PC-3 (cell line): ENCODE measurements around the gene MAPK12. TPM values are rescaled to one million over a fixed set of nuclear protein-coding genes. Genes with fewer than 3 reads are reported as not detected.

Source experiments
- ATAC-seq: fragments of 200-7000 bp; cut with Tn5 transposase; 2 replicates; pipeline ENCODE4 v1.9.1; 2020; ENCODE audit warnings: mild to moderate bottlenecking, moderate library complexity
- BruUV-seq: library from RNA; stranded (reverse); fragments of 400-500 nt; replicated peaks from 2 replicates; lab custom pipeline; 2021; lab: Mats Ljungman, UMichigan
- CTCF ChIA-PET: fragments of 300-600 bp; sonication (Branson Sonifier 250); formaldehyde crosslinking; loops from one replicate; lab custom pipeline; 2022; ENCODE audit warnings: antibody characterized with exemption; lab: Charles Lee
- POLR2A ChIA-PET: fragments of 300-600 bp; sonication (Branson Sonifier 250); formaldehyde crosslinking; loops from one replicate; lab custom pipeline; 2022; ENCODE audit warnings: antibody characterized with exemption; ENCODE audit not compliant: unreplicated experiment; lab: Charles Lee
- DNase-seq: peaks from one replicate; pipeline ENCODE4 v3.0.0-alpha.2; 2015
- H2AFZ ChIP-seq: fragments of 300-600 bp; sonication (generic); 2 replicates; pipeline ENCODE4 v1.6.0; 2016; ENCODE audit warnings: antibody characterized with exemption, low read length
- H3F3A ChIP-seq: fragments of 300-600 bp; sonication (generic); one replicate; pipeline ENCODE4 v1.6.0; 2017; ENCODE audit warnings: antibody characterized with exemption, low read length, control low read depth, mild to moderate bottlenecking; ENCODE audit not compliant: unreplicated experiment
- H3K27ac ChIP-seq: fragments of 300-600 bp; sonication (generic); 2 replicates; pipeline ENCODE4 v1.5.1; 2016; ENCODE audit warnings: mild to moderate bottlenecking, low read length
- H3K27me3 ChIP-seq: fragments of 300-600 bp; sonication (generic); 2 replicates; pipeline ENCODE4 v1.6.1; 2016; ENCODE audit warnings: low read length, mixed read lengths
- H3K36me3 ChIP-seq: fragments of 300-600 bp; sonication (generic); 2 replicates; pipeline ENCODE4 v1.6.1; 2016; ENCODE audit warnings: low read depth, mixed run types, low read length, mixed read lengths
- H3K4me1 ChIP-seq: fragments of 300-600 bp; sonication (generic); 2 replicates; pipeline ENCODE4 v1.5.1; 2016; ENCODE audit warnings: low read length; ENCODE audit not compliant: insufficient read depth
- H3K4me2 ChIP-seq: fragments of 300-600 bp; sonication (generic); 2 replicates; pipeline ENCODE4 v1.6.0; 2016; ENCODE audit warnings: low read length
- H3K4me3 ChIP-seq: fragments of 300-600 bp; sonication (generic); 2 replicates; pipeline ENCODE4 v1.5.1; 2016; ENCODE audit warnings: mild to moderate bottlenecking, low read length, mixed read lengths
- H3K79me2 ChIP-seq: fragments of 300-600 bp; sonication (generic); 2 replicates; pipeline ENCODE4 v1.6.1; 2017; ENCODE audit warnings: low read length, mixed read lengths
- H3K9ac ChIP-seq: fragments of 300-600 bp; sonication (generic); 2 replicates; pipeline ENCODE4 v1.6.0; 2016; ENCODE audit warnings: mild to moderate bottlenecking, low read length
- H3K9me2 ChIP-seq: fragments of 300-600 bp; sonication (generic); replicated peaks from 2 replicates; pipeline ENCODE4 v1.6.1; 2016; ENCODE audit warnings: mixed run types, low read length, mixed read lengths
- H3K9me3 ChIP-seq: fragments of 300-600 bp; sonication (generic); 2 replicates; pipeline ENCODE4 v1.6.1; 2016; ENCODE audit warnings: low read length, mixed read lengths
- H4K20me1 ChIP-seq: fragments of 300-600 bp; sonication (generic); 2 replicates; pipeline ENCODE4 v1.6.1; 2016; ENCODE audit warnings: low read length, mixed read lengths
- EZH2 ChIP-seq: fragments of 300-600 bp; sonication (generic); IDR thresholded peaks from one replicate; pipeline ENCODE4 v1.6.1; 2017; ENCODE audit warnings: antibody characterized with exemption, mild to moderate bottlenecking, low read length; ENCODE audit not compliant: unreplicated experiment
- EZH2phosphoT487 ChIP-seq: fragments of 300-600 bp; sonication (generic); IDR thresholded peaks from 2 replicates; pipeline ENCODE4 v1.6.1; 2018; ENCODE audit warnings: mild to moderate bottlenecking, antibody characterized with exemption, low read length, borderline replicate concordance
- intact Hi-C: fragments of 100-400 bp; cut with micrococcal nuclease; formaldehyde crosslinking; loops from 2 replicates; pipeline ENCODE4 v1.9.0; 2023
- total RNA-seq: library from RNA; depleted of rRNA; stranded (reverse); fragments of >200 nt; gene quantifications from 2 replicates; pipeline ENCODE4 v1.2.3, GENCODE V29; 2014
- TF ChIP-seq, protein P1 (sequence below): fragments of 300-600 bp; sonication (generic); conservative IDR thresholded peaks from 2 replicates; pipeline ENCODE4 v1.5.1; 2017; ENCODE audit warnings: antibody characterized with exemption, low read depth, mild to moderate bottlenecking, low read length

The MAPK12 gene
- total RNA-seq, 1 experiment from 2014 or later = 22.4 TPM

DNA sequence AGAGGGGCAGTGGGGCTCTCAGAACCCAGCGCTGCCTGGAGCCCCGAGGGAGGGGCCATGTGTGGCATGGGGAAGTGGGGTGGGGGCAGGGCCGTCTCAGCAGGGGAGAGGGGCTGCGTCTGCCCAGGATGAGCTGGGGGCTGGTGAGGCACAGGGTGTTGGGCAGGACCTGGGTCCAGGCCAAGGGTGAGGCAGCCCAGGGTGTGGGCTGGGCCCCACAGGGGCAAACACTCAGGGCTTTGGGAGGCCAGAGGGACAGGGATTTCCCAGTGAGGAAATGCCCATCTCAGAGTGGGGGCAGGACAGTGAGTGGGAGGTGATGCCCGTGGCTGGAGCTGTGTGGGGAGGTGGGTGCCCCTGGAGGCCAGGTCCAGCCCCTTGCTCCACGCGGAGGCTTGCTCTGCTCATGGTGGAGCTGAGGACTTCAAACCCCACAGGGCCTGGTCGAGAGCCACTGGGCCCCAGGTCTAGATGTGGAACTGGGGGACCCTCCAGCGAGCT is 40.6 kb upstream of the MAPK12 start:
- no TSS peak for BruUV-seq
- 0 out of 2 replicates have a peak overlapping the region, but pooled peaks have one; percentile 4 for H3K9ac ChIP-seq
- H4K20me1 ChIP-seq = 0 out of 2 replicates have a peak, but pooled peaks cover 4% of the 10 kb centered on the region
- peaks cover 3% of the 10 kb centered on the region for H3F3A ChIP-seq
- peak overlapping the region; percentile 28 for H3K4me2 ChIP-seq
- ChIA-PET CTCF (no interaction called here), POLR2A (no interaction called here)
- H3K36me3 ChIP-seq = no peaks in the 10 kb centered on the region
- H3K27me3 ChIP-seq = no peaks in the 10 kb centered on the region
- H3K9me2 ChIP-seq = no peaks in the 10 kb centered on the region
- no peaks in the 10 kb centered on the region for H3K9me3 ChIP-seq
- no peak for ATAC-seq
- no peak overlapping the region for H3K4me3 ChIP-seq
- H3K4me1 ChIP-seq = peaks cover 42% of the 10 kb centered on the region
- peak overlapping the region; percentile 32 for H3K27ac ChIP-seq
- H3K79me2 ChIP-seq = peaks cover 88% of the 10 kb centered on the region
- no peak overlapping the region for H2AFZ ChIP-seq
- intact Hi-C loops = no loop called here
- TF ChIP-seq EZH2 (no peak), EZH2phosphoT487 (no peak)
- TF ChIP-seq, protein P1, sequence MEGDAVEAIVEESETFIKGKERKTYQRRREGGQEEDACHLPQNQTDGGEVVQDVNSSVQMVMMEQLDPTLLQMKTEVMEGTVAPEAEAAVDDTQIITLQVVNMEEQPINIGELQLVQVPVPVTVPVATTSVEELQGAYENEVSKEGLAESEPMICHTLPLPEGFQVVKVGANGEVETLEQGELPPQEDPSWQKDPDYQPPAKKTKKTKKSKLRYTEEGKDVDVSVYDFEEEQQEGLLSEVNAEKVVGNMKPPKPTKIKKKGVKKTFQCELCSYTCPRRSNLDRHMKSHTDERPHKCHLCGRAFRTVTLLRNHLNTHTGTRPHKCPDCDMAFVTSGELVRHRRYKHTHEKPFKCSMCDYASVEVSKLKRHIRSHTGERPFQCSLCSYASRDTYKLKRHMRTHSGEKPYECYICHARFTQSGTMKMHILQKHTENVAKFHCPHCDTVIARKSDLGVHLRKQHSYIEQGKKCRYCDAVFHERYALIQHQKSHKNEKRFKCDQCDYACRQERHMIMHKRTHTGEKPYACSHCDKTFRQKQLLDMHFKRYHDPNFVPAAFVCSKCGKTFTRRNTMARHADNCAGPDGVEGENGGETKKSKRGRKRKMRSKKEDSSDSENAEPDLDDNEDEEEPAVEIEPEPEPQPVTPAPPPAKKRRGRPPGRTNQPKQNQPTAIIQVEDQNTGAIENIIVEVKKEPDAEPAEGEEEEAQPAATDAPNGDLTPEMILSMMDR = no peak
- peak; percentile 15 for DNase-seq

DNA sequence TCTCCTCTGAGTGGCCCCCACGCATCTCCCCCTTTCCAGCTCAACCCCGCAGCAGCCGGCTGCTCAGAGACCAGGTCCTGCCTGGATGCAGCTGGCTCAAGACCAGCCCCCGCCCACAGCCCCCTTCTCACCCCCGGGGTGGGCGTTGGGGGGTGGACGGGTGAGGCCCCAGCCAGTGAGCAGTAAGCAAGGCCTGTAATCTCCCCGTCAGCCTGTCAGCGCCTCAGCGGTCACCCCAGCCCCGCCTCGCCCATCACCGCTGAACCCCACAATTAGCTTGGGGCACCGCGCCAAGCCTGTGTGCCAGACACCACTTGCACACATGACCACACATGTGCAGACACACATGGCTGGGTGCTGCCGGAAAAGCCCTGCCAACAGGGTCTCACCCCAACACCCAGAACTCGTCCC is 40.1 kb upstream of the MAPK12 start:
- no peak overlapping the region for H3K4me3 ChIP-seq

More for the DNA sequence above, 40.1 kb upstream of the MAPK12 start:
- H3F3A ChIP-seq = peaks cover 3% of the 10 kb centered on the region
- H3K4me2 ChIP-seq = peak overlapping the region; percentile 28; the same call in 1 of the 2 replicates
- DNase-seq = no peak
- H3K9me2 ChIP-seq = no peaks in the 10 kb centered on the region
- ATAC-seq = no peak
- H3K79me2 ChIP-seq = peaks cover 88% of the 10 kb centered on the region
- H3K9me3 ChIP-seq = no peaks in the 10 kb centered on the region
- H4K20me1 ChIP-seq = peaks cover 4% of the 10 kb centered on the region; the same call in 1 of the 2 replicates
- intact Hi-C loops = no loop called here
- POLR2A ChIA-PET = no interaction called here
- no peak overlapping the region for H3K9ac ChIP-seq
- BruUV-seq = no TSS peak
- no peaks in the 10 kb centered on the region for H3K36me3 ChIP-seq
- H2AFZ ChIP-seq = no peak overlapping the region
- CTCF ChIA-PET = no interaction called here
- H3K27me3 ChIP-seq = no peaks in the 10 kb centered on the region
- TF ChIP-seq EZH2phosphoT487 = no peak
- TF ChIP-seq, protein P1 = no peak
- peak overlapping the region; percentile 32 for H3K27ac ChIP-seq
- H3K4me1 ChIP-seq = peaks cover 42% of the 10 kb centered on the region
